ENCODE results near the gene PLPP4.

The PLPP4 gene

DNA sequence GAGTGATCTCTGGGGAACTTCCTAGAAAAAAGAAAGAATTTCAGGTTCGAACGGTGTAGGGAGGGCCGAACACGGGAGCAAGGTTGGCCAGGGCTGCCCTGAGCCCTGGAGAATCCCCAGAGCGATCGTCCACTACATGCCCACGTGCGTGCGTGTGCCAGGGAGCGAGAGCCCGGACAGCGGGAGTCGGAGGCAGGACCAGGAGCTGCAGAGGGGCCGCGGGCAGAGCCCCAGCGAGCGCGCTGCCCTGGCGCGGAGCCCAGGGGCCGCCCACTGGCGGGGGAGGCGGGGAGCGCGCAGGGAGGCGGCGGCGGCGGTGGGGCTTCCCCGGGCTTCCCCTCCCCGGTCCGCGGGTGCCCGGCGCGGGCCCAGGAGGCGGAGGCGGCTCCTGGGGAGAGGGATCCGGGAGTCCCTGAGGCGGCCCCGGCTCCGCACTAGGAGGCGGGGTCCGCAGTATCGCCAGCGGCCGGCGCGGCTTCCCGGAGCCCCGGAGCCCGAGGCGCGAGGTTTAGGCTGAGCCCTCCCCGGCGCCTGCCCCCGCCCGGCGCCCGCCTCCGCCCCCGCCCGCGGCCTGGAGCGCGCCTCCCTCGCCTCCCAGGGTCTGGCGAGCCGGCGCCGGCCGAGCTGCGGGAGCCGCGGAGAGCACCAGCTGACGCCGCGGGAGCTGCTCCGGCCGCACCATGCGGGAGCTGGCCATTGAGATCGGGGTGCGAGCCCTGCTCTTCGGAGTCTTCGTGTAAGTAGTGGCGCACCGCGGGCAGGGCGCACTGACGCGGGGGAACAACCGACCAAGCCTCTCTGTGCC is at the start of gene PLPP4:
PLPP4 (plus strand) TSS at position 602 of the 805 bp plus-strand sequence; CDS start at position 681, 79 bp downstream.
- FAIRE-seq, result no peak

GRCh38 chr10:120409816-120410215 is 47.2 kb upstream of the PLPP4 start:
- FAIRE-seq, result no peak

GRCh38 chr10:120414946-120415345 is 42.1 kb upstream of the PLPP4 start:
- no peak for FAIRE-seq

GRCh38 chr10:120415709-120416330 is 41.2 kb upstream of the PLPP4 start:
- FAIRE-seq, result no peak

- no peak for FAIRE-seq
These were observed 36.6 kb upstream of the PLPP4 start for GRCh38 chr10:120420421-120420820.

- no peak for FAIRE-seq
These were observed 35.8 kb upstream of the PLPP4 start for GRCh38 chr10:120421250-120421649.

DNA sequence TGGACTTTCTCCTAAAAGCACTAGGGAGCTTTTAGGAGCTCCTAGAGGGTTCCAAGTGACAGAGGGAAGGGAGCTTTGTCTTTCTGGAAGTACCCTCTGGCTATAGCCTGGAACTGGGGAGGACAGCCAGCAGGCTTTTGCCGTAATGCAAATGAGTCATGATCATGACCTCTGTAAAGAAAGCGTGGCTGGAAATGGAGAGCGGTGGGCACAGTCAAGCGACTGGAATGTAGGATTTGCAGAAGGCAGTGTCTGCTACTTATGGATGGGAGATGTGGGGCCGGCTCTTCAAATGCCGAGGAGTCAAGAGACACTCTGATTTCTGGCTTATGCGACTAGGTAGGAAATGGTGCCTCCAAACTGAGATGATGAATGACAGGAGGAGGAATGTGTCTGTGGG is 34.6 kb upstream of the PLPP4 start:
- FAIRE-seq, result no peak

- no peak for FAIRE-seq
These were observed 33.4 kb upstream of the PLPP4 start for GRCh38 chr10:120423431-120424197.

- FAIRE-seq, result no peak
These were observed 32.9 kb upstream of the PLPP4 start for GRCh38 chr10:120424198-120424464.

GRCh38 chr10:120426306-120426705 is 30.7 kb upstream of the PLPP4 start:
- no peak for FAIRE-seq

DNA sequence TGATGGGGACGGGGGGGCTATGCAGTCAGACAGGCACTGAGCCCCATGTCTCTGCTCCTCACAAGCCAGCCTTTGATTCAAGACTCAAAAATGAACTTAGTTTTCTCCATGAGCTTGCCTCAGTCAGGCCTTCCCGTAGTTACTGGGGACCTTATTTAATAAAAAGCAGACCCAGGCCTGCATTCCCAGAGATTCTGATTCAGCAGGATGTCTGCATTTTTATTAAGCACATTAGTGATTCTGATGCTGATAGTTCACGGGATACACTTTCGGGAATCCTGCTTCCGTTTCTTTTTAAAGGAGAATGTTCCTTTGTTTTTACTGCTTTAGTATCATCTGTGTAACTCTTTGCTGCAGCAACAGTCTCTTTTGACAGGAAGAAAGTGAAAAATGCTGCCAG is 28.3 kb upstream of the PLPP4 start:
- no peak for FAIRE-seq

DNA sequence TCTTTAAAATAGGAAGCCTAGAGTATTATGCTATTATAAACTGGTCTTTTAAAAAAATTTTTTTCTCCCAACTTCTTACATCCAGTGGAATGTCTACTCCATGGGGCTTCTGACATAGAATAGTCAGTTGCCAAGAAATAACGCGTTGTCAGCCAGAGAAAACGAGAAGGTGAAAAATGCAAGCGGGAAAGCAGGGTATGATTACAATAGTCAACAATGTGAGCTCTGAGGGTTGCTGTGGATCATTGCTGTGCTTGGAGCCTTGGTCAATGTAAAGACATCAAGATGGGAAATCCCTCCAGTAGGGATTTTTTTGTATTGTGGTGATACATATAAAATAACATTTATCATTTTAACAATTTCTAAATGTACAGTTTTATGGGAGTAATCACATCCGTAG is 27.6 kb upstream of the PLPP4 start:
- no peak for FAIRE-seq

- FAIRE-seq, result no peak
These were observed 25.8 kb upstream of the PLPP4 start for GRCh38 chr10:120431251-120431651.

- no peak for FAIRE-seq
These were observed 24.8 kb upstream of the PLPP4 start for GRCh38 chr10:120432209-120432608.

- FAIRE-seq, result no peak
These were observed 23.9 kb upstream of the PLPP4 start for GRCh38 chr10:120433141-120433540.

- no peak for FAIRE-seq
These were observed 20.5 kb upstream of the PLPP4 start for GRCh38 chr10:120436439-120437112.

DNA sequence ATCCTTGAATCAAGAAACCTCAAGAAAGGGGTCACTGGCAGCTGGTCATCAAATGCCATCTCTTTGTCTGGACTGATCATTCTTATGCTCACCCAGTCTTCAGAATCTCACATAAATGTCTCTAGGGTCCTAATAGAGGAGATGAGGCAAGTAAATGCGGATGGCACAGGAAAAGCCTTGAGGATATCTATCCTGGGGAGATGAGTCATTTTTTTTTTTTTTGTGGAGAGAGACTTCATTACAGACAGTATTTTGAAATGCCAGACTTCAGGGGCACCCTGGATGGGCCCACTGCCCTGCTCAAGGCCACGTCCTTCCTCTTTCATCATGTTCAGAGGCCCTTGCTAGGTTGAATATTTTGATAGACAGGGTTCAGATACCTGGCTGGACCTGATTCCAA is 19.5 kb upstream of the PLPP4 start:
- no peak for FAIRE-seq

DNA sequence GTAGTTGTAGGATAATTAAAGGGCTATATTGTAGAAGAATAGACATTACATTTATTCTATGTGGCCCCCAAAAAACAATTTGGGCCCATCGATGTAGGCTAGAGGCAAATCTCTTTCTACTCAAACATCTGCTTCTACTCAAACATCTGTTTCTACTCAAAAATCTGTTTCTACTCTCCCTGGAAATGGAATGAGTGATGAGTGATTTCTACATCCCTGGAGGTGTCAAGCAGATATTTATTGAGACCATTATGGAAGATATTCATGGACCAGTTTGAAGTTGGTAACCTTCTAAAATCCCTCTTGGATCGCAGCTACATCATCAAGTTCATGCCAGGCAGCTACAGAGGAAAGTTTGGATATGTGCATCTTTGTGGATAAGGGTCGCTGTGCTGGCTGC is 5.1 kb upstream of the PLPP4 start:
- FAIRE-seq, result no peak

DNA sequence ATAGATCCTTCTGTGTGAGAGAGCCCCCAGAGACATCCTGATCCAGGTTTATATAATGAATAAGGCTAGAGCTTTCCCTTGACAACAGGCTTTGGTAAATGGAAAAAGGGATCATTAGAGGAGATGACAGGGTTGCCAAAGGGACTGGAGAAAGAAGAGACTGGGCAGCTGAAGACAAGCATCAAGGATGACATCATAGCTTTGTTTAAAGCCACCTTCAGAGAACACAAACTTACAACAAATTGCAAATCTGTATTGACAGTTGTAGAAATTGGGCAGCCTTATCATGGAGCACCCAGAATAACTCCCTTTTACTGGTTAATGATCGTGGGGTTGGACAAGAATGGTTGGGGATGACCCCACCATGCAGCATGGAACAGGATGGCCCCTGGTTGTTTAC is 3.7 kb upstream of the PLPP4 start:
- FAIRE-seq, result no peak

- no peak for FAIRE-seq
These were observed 3.1 kb upstream of the PLPP4 start for GRCh38 chr10:120453886-120454285.

GRCh38 chr10:120455004-120455403 is 2.0 kb upstream of the PLPP4 start:
- no peak for FAIRE-seq

GRCh38 chr10:120455606-120456005 is 1.4 kb upstream of the PLPP4 start:
- FAIRE-seq, result no peak

GRCh38 chr10:120456143-120456625 is 843 bp upstream of the PLPP4 start:
- FAIRE-seq, result no peak
